GM23338 (cell line): Measurements from ENCODE around the gene SAMD4A. TPM values are rescaled to one million over a fixed set of nuclear protein-coding genes. Genes with fewer than 3 reads are reported as not detected.

ENCODE experiments used
- ATAC-seq: fragments of 200-7000 bp; cut with Tn5 transposase; 3 replicates; pipeline ENCODE4 v1.9.1; 2020
- DNase-seq: peaks from one replicate; pipeline ENCODE4 v3.0.0-alpha.2; 2015; ENCODE audit warnings: low spot score
- H2AFZ ChIP-seq: fragments of 200-600 bp; sonication (generic); 2 replicates; pipeline ENCODE4 v1.8.0; 2016; ENCODE audit warnings: antibody characterized with exemption, mild to moderate bottlenecking, moderate library complexity
- H3F3A ChIP-seq: fragments of 200-600 bp; sonication (generic); replicated peaks from 2 replicates; pipeline ENCODE4 v1.8.0; 2017; ENCODE audit warnings: antibody characterized with exemption, mixed run types, low read depth
- H3K27ac ChIP-seq: fragments of 200-600 bp; sonication (generic); 2 replicates; pipeline ENCODE4 v1.6.1; 2016; ENCODE audit warnings: low read depth
- H3K27me3 ChIP-seq: fragments of 200-600 bp; sonication (generic); 2 replicates; pipeline ENCODE4 v1.8.0; 2016; ENCODE audit warnings: mild to moderate bottlenecking, mixed run types, moderate library complexity; ENCODE audit not compliant: insufficient read depth
- H3K36me3 ChIP-seq: fragments of 200-600 bp; sonication (generic); 2 replicates; pipeline ENCODE4 v1.8.0; 2016; ENCODE audit warnings: mild to moderate bottlenecking; ENCODE audit not compliant: insufficient read depth
- H3K4me1 ChIP-seq: fragments of 200-600 bp; sonication (generic); 2 replicates; pipeline ENCODE4 v1.8.0; 2016; ENCODE audit warnings: mild to moderate bottlenecking, moderate library complexity; ENCODE audit not compliant: insufficient read depth
- H3K4me2 ChIP-seq: fragments of 200-600 bp; sonication (generic); 2 replicates; pipeline ENCODE4 v1.7.1; 2017; ENCODE audit warnings: mixed run types
- H3K4me3 ChIP-seq: fragments of 200-600 bp; sonication (generic); 2 replicates; pipeline ENCODE4 v1.6.1; 2016; ENCODE audit warnings: mixed run types
- H3K79me2 ChIP-seq: fragments of 200-600 bp; sonication (generic); replicated peaks from 2 replicates; pipeline ENCODE4 v1.8.0; 2017; ENCODE audit warnings: mild to moderate bottlenecking; ENCODE audit not compliant: insufficient read depth
- H3K9me2 ChIP-seq: fragments of 200-600 bp; sonication (generic); 2 replicates; pipeline ENCODE4 v1.8.0; 2017; ENCODE audit not compliant: insufficient read depth
- H4K20me1 ChIP-seq: fragments of 200-600 bp; sonication (generic); replicated peaks from 2 replicates; pipeline ENCODE4 v1.8.0; 2017; ENCODE audit warnings: mild to moderate bottlenecking; ENCODE audit not compliant: insufficient read depth
- H3K27ac Mint-ChIP-seq: 2 replicates; pipeline ENCODE4 v1.8.0; 2020; ENCODE audit warnings: inconsistent platforms, mild to moderate bottlenecking, moderate library complexity, mixed read lengths
- H3K27me3 Mint-ChIP-seq: 3 replicates; pipeline ENCODE4 v1.8.0; 2022; ENCODE audit warnings: low read depth, mild to moderate bottlenecking, moderate library complexity, mixed read lengths, inconsistent platforms; ENCODE audit not compliant: insufficient read depth, poor library complexity
- H3K36me3 Mint-ChIP-seq: 3 replicates; pipeline ENCODE4 v1.8.0; 2021; ENCODE audit warnings: low read depth, mild to moderate bottlenecking, inconsistent platforms, moderate library complexity, mixed read lengths
- H3K4me1 Mint-ChIP-seq: 3 replicates; pipeline ENCODE4 v1.8.0; 2020; ENCODE audit warnings: mild to moderate bottlenecking, inconsistent platforms, mixed read lengths
- H3K4me3 Mint-ChIP-seq: 3 replicates; pipeline ENCODE4 v1.8.0; 2021; ENCODE audit warnings: moderate library complexity, mild to moderate bottlenecking, inconsistent platforms, mixed read lengths
- H3K9me3 Mint-ChIP-seq: 3 replicates; pipeline ENCODE4 v1.8.0; 2020; ENCODE audit warnings: moderate library complexity, mild to moderate bottlenecking, inconsistent platforms, mixed read lengths
- CREB1 ChIP-seq: fragments of 250-450 bp; sonication (Bioruptor Pico); IDR thresholded peaks from 2 replicates; pipeline ENCODE4 v1.5.0; 2020; ENCODE audit warnings: low read depth, mild to moderate bottlenecking, moderate library complexity
- CTCF ChIP-seq, 2 experiments: fragments of 200-600 bp in 1 of 2; sonication (generic) in 1 of 2; conservative IDR thresholded peaks; 2 replicates each; pipeline versions ENCODE4 v1.5.1 to v1.6.1; 2016 to 2017; ENCODE audit warnings: antibody characterized with exemption in 2 of 2, low read depth in 2 of 2, mild to moderate bottlenecking in 2 of 2, moderate library complexity in 1 of 2
- ETS1 ChIP-seq: IDR thresholded peaks from 2 replicates; pipeline ENCODE4 v1.6.1; 2016; ENCODE audit warnings: antibody characterized with exemption
- EZH2 ChIP-seq: fragments of 200-600 bp; sonication (generic); IDR thresholded peaks from one replicate; pipeline ENCODE4 v1.8.0; 2017; ENCODE audit warnings: antibody characterized with exemption, mild to moderate bottlenecking, low read depth; ENCODE audit not compliant: unreplicated experiment
- EZH2phosphoT487 ChIP-seq: fragments of 200-600 bp; sonication (generic); IDR thresholded peaks from one replicate; pipeline ENCODE4 v1.8.1; 2018; ENCODE audit warnings: antibody characterized with exemption; ENCODE audit not compliant: unreplicated experiment
- JUNB ChIP-seq: IDR thresholded peaks from one replicate; pipeline ENCODE4 v1.6.1; 2016; ENCODE audit warnings: antibody characterized with exemption; ENCODE audit not compliant: unreplicated experiment
- NANOG ChIP-seq: IDR thresholded peaks from 2 replicates; pipeline ENCODE4 v1.6.1; 2016; ENCODE audit warnings: antibody characterized with exemption, borderline replicate concordance
- POLR2AphosphoS5 ChIP-seq: IDR thresholded peaks from 2 replicates; pipeline ENCODE4 v1.6.1; 2016; ENCODE audit warnings: antibody characterized with exemption, low read depth
- ZNF114 ChIP-seq: fragments of 250-450 bp; sonication (Bioruptor Pico); IDR thresholded peaks from 2 replicates; pipeline ENCODE4 v1.5.0; 2020; ENCODE audit warnings: mild to moderate bottlenecking, moderate library complexity
- ZNF331 ChIP-seq: fragments of 250-450 bp; sonication (Bioruptor Pico); IDR thresholded peaks from 2 replicates; pipeline ENCODE4 v1.5.0; 2020; ENCODE audit warnings: low read depth, mild to moderate bottlenecking, moderate library complexity
- polyA plus RNA-seq: library from polyadenylated mRNA; unstranded; fragments of >200 nt; fragmentation: Nextera tagmentation; extraction: Ambion mirVana; gene quantifications from 2 replicates; pipeline ENCODE4 v1.2.1, GENCODE V29; 2016
- total RNA-seq: library from RNA; depleted of rRNA; stranded (reverse); fragments of >200 nt; shearing (Covaris generic); gene quantifications from 2 replicates; pipeline ENCODE4 v1.2.3, GENCODE V29; 2014
- TF ChIP-seq, protein P1 (sequence below): fragments of 250-450 bp; sonication (Bioruptor Pico); IDR thresholded peaks from 2 replicates; pipeline ENCODE4 v1.5.0; 2020; ENCODE audit warnings: mild to moderate bottlenecking, moderate library complexity
- TF ChIP-seq, protein P2 (sequence below): IDR thresholded peaks from one replicate; pipeline ENCODE4 v1.6.1; 2018; ENCODE audit warnings: antibody characterized with exemption; ENCODE audit not compliant: unreplicated experiment

Gene SAMD4A
- total and polyA plus RNA-seq, 2 experiments from 2014 or later, result 1.6 to 6.9 TPM

GRCh38 chr14:54547583-54547982 lies 19.3 kb upstream of the SAMD4A start:
- no peak overlapping the region for H3K27ac Mint-ChIP-seq

More at GRCh38 chr14:54547583-54547982, 19.3 kb upstream of the SAMD4A start:
- H3K27me3 Mint-ChIP-seq, result peaks cover 2% of the 10 kb centered on the region
- peaks cover 10% of the 10 kb centered on the region for H3K4me1 ChIP-seq
- H3K4me2 ChIP-seq, result no peak overlapping the region
- no peak overlapping the region for H3K4me3 ChIP-seq
- no peak overlapping the region for H3K4me3 Mint-ChIP-seq
- no peak for ATAC-seq
- no peaks in the 10 kb centered on the region for H3K9me2 ChIP-seq
- H4K20me1 ChIP-seq, result no peaks in the 10 kb centered on the region
- no peak overlapping the region for H2AFZ ChIP-seq
- H3K36me3 ChIP-seq, result no peaks in the 10 kb centered on the region
- no peaks in the 10 kb centered on the region for H3K27me3 ChIP-seq
- H3K4me1 Mint-ChIP-seq, result peaks cover 19% of the 10 kb centered on the region
- TF ChIP-seq NANOG (no peak), ETS1 (no peak), CREB1 (CRISPR knock-in tag) (no peak), JUNB (no peak), ZNF331 (CRISPR knock-in tag) (no peak), POLR2AphosphoS5 (no peak), ZNF114 (CRISPR knock-in tag) (no peak), EZH2phosphoT487 (no peak), EZH2 (no peak), CTCF (conservative IDR thresholded peaks at IDR 0.05; ENCODE audit: low read depth in 2 of 2) (no peak)
- TF ChIP-seq, protein P1, sequence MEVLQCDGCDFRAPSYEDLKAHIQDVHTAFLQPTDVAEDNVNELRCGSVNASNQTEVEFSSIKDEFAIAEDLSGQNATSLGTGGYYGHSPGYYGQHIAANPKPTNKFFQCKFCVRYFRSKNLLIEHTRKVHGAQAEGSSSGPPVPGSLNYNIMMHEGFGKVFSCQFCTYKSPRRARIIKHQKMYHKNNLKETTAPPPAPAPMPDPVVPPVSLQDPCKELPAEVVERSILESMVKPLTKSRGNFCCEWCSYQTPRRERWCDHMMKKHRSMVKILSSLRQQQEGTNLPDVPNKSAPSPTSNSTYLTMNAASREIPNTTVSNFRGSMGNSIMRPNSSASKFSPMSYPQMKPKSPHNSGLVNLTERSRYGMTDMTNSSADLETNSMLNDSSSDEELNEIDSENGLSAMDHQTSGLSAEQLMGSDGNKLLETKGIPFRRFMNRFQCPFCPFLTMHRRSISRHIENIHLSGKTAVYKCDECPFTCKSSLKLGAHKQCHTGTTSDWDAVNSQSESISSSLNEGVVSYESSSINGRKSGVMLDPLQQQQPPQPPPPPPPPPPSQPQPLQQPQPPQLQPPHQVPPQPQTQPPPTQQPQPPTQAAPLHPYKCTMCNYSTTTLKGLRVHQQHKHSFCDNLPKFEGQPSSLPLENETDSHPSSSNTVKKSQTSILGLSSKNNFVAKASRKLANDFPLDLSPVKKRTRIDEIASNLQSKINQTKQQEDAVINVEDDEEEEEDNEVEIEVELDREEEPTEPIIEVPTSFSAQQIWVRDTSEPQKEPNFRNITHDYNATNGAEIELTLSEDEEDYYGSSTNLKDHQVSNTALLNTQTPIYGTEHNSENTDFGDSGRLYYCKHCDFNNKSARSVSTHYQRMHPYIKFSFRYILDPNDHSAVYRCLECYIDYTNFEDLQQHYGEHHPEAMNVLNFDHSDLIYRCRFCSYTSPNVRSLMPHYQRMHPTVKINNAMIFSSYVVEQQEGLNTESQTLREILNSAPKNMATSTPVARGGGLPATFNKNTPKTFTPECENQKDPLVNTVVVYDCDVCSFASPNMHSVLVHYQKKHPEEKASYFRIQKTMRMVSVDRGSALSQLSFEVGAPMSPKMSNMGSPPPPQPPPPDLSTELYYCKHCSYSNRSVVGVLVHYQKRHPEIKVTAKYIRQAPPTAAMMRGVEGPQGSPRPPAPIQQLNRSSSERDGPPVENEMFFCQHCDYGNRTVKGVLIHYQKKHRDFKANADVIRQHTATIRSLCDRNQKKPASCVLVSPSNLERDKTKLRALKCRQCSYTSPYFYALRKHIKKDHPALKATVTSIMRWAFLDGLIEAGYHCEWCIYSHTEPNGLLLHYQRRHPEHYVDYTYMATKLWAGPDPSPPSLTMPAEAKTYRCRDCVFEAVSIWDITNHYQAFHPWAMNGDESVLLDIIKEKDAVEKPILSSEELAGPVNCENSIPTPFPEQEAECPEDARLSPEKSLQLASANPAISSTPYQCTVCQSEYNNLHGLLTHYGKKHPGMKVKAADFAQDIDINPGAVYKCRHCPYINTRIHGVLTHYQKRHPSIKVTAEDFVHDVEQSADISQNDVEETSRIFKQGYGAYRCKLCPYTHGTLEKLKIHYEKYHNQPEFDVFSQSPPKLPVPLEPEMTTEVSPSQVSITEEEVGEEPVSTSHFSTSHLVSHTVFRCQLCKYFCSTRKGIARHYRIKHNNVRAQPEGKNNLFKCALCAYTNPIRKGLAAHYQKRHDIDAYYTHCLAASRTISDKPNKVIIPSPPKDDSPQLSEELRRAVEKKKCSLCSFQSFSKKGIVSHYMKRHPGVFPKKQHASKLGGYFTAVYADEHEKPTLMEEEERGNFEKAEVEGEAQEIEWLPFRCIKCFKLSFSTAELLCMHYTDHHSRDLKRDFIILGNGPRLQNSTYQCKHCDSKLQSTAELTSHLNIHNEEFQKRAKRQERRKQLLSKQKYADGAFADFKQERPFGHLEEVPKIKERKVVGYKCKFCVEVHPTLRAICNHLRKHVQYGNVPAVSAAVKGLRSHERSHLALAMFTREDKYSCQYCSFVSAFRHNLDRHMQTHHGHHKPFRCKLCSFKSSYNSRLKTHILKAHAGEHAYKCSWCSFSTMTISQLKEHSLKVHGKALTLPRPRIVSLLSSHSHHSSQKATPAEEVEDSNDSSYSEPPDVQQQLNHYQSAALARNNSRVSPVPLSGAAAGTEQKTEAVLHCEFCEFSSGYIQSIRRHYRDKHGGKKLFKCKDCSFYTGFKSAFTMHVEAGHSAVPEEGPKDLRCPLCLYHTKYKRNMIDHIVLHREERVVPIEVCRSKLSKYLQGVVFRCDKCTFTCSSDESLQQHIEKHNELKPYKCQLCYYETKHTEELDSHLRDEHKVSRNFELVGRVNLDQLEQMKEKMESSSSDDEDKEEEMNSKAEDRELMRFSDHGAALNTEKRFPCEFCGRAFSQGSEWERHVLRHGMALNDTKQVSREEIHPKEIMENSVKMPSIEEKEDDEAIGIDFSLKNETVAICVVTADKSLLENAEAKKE (CRISPR knock-in tag), result no peak
- TF ChIP-seq, protein P2, sequence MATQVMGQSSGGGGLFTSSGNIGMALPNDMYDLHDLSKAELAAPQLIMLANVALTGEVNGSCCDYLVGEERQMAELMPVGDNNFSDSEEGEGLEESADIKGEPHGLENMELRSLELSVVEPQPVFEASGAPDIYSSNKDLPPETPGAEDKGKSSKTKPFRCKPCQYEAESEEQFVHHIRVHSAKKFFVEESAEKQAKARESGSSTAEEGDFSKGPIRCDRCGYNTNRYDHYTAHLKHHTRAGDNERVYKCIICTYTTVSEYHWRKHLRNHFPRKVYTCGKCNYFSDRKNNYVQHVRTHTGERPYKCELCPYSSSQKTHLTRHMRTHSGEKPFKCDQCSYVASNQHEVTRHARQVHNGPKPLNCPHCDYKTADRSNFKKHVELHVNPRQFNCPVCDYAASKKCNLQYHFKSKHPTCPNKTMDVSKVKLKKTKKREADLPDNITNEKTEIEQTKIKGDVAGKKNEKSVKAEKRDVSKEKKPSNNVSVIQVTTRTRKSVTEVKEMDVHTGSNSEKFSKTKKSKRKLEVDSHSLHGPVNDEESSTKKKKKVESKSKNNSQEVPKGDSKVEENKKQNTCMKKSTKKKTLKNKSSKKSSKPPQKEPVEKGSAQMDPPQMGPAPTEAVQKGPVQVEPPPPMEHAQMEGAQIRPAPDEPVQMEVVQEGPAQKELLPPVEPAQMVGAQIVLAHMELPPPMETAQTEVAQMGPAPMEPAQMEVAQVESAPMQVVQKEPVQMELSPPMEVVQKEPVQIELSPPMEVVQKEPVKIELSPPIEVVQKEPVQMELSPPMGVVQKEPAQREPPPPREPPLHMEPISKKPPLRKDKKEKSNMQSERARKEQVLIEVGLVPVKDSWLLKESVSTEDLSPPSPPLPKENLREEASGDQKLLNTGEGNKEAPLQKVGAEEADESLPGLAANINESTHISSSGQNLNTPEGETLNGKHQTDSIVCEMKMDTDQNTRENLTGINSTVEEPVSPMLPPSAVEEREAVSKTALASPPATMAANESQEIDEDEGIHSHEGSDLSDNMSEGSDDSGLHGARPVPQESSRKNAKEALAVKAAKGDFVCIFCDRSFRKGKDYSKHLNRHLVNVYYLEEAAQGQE, result no peak
- H3K79me2 ChIP-seq, result no peaks in the 10 kb centered on the region
- H3F3A ChIP-seq, result no peaks in the 10 kb centered on the region
- H3K9me3 Mint-ChIP-seq, result no peaks in the 10 kb centered on the region; the same call in 2 of the 3 replicates
- no peak overlapping the region for H3K27ac ChIP-seq
- no peaks in the 10 kb centered on the region for H3K36me3 Mint-ChIP-seq
- no peak for DNase-seq
